Measurements from ENCODE around the gene PLEKHN1.
"Not testable (repeated sequence)": the region's sequence is repeated elsewhere in the genome, so short reads cannot be mapped to it uniquely, and the experiment has no call there.

PLEKHN1 gene

GRCh38 chr1:975896-976683 lies 9.8 kb downstream of the PLEKHN1 start:
- no peak for DNase-seq (ENCODE audit: low spot score)

GRCh38 chr1:976791-977190 lies 10.5 kb downstream of the PLEKHN1 start:
- DNase-seq (ENCODE audit: low spot score): not testable (repeated sequence)

- DNase-seq (ENCODE audit: low spot score): no peak
These were observed 12.0 kb downstream of the PLEKHN1 start for GRCh38 chr1:978069-978834.

GRCh38 chr1:978835-979743 lies 12.8 kb downstream of the PLEKHN1 start:
- DNase-seq (ENCODE audit: low spot score): no peak

- DNase-seq (ENCODE audit: low spot score): no peak
These were observed 13.4 kb downstream of the PLEKHN1 start for GRCh38 chr1:979744-980072.

GRCh38 chr1:980137-980571 lies 13.9 kb downstream of the PLEKHN1 start:
- no peak for DNase-seq (ENCODE audit: low spot score)

- no peak for DNase-seq (ENCODE audit: low spot score)
These were observed 14.5 kb downstream of the PLEKHN1 start for GRCh38 chr1:980602-981395.

- DNase-seq (ENCODE audit: low spot score): no peak
These were observed 15.2 kb downstream of the PLEKHN1 start for GRCh38 chr1:981491-981954.

GRCh38 chr1:981955-982558 lies 15.8 kb downstream of the PLEKHN1 start, which contains the start of gene PERM1:
Gene PERM1 (minus strand): TSS chr1:982093. CDS start chr1:981029, 1,064 bp downstream.
- no peak for DNase-seq (ENCODE audit: low spot score)

GRCh38 chr1:982765-983436 lies 16.6 kb downstream of the PLEKHN1 start:
- DNase-seq (ENCODE audit: low spot score): no peak

GRCh38 chr1:983798-984475 lies 17.7 kb downstream of the PLEKHN1 start:
- no peak for DNase-seq (ENCODE audit: low spot score)

- no peak for DNase-seq (ENCODE audit: low spot score)
These were observed 18.2 kb downstream of the PLEKHN1 start for GRCh38 chr1:984476-984814.

- no peak for DNase-seq (ENCODE audit: low spot score)
These were observed 18.8 kb downstream of the PLEKHN1 start for GRCh38 chr1:985126-985525.

GRCh38 chr1:988061-988460 lies 21.8 kb downstream of the PLEKHN1 start:
- not testable (repeated sequence) for DNase-seq (ENCODE audit: low spot score)

- not testable (repeated sequence) for DNase-seq (ENCODE audit: low spot score)
These were observed 25.0 kb downstream of the PLEKHN1 start for GRCh38 chr1:991275-991674.

- no peak for DNase-seq (ENCODE audit: low spot score)
These were observed 25.6 kb downstream of the PLEKHN1 start for GRCh38 chr1:991895-992294.

GRCh38 chr1:992362-992761 lies 26.1 kb downstream of the PLEKHN1 start:
- DNase-seq (ENCODE audit: low spot score): no peak

- DNase-seq (ENCODE audit: low spot score): no peak
These were observed 27.2 kb downstream of the PLEKHN1 start for GRCh38 chr1:993379-993995.

GRCh38 chr1:994546-994945 lies 28.3 kb downstream of the PLEKHN1 start:
- not testable (repeated sequence) for DNase-seq (ENCODE audit: low spot score)

Data from Ammon's horn (tissue), 1 donor.